BLaER1 (cell line): ENCODE measurements around the gene SULT1C4.

Experiments used
- H3K27ac ChIP-seq: shearing (Covaris generic); formaldehyde crosslinking; 2 replicates; pipeline ENCODE4 v1.8.1; 2022
- H3K27me3 ChIP-seq: shearing (Covaris generic); formaldehyde crosslinking; 2 replicates; pipeline ENCODE4 v1.8.1; 2022
- H3K36me3 ChIP-seq: shearing (Covaris generic); formaldehyde crosslinking; 2 replicates; pipeline ENCODE4 v1.8.1; 2022
- H3K4me1 ChIP-seq: shearing (Covaris generic); formaldehyde crosslinking; 2 replicates; pipeline ENCODE4 v1.8.1; 2022
- H3K4me2 ChIP-seq: shearing (Covaris generic); formaldehyde crosslinking; 2 replicates; pipeline ENCODE4 v1.8.1; 2022
- H3K4me3 ChIP-seq: shearing (Covaris generic); formaldehyde crosslinking; 2 replicates; pipeline ENCODE4 v1.8.1; 2022
- H3K9ac ChIP-seq: shearing (Covaris generic); formaldehyde crosslinking; 2 replicates; pipeline ENCODE4 v1.8.1; 2022
- H3K9me3 ChIP-seq: shearing (Covaris generic); formaldehyde crosslinking; 2 replicates; pipeline ENCODE4 v1.8.1; 2022
- H4K20me1 ChIP-seq: shearing (Covaris generic); formaldehyde crosslinking; 2 replicates; pipeline ENCODE4 v1.8.1; 2022
- Cebpa-rat ChIP-seq: shearing (Covaris generic); IDR thresholded peaks from 2 replicates; pipeline ENCODE4 v1.8.1; 2022

SULT1C4 gene

DNA sequence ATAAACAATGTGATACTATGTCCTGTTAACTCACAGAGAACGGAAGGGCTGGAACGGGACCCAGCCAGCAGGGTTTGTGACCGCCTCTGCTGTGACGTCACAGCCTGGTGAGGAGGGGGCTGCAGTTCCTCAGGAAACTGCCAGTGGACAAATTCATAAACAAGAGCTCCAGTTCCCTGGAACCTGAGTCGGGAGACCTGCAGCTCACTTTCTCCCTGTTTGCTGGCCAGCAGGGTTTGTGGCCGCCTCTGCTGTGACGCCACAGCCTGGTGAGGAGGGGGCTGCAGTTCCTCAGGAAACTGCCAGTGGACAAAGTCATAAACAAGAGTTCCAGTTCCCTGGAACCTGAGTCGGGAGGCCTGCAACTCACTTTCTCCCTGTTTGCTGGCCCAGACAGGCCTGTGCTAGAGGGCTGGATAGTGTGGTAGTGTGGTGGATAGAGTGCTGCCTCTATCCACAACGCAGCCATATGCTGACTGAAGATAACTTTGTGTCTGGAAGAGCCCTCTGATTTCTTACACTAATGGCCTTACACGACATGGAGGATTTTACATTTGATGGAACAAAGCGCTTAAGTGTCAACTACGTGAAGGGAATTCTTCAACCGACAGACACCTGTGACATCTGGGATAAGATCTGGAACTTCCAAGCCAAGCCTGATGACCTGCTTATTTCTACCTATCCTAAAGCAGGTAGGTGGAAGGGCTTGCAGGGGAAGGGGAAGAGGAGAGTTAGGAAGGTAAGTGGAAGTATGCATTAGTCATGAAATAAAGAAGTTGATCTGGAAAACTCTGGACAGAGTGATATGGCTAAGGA is at the start of gene SULT1C4:
Gene SULT1C4, plus strand, starts transcription at position 140 of the 816 bp plus-strand sequence. Its CDS starts 384 bp downstream, at position 524.
- no peaks in the 10 kb centered on the region for H3K9me3 ChIP-seq
- H3K4me3 ChIP-seq, result no peak within 1 kb of the TSS
- H3K36me3 ChIP-seq, result no peaks in the 10 kb centered on the region
- H3K27me3 ChIP-seq, result no peaks in the 10 kb centered on the region
- H3K9ac ChIP-seq, result no peak within 1 kb of the TSS
- H3K4me2 ChIP-seq, result no peak within 1 kb of the TSS
- no peaks in the 10 kb centered on the region for H4K20me1 ChIP-seq
- no peak for TF ChIP-seq Cebpa-rat
- no peak within 1 kb of the TSS for H3K27ac ChIP-seq
- H3K4me1 ChIP-seq, result no peaks in the 10 kb centered on the region

DNA sequence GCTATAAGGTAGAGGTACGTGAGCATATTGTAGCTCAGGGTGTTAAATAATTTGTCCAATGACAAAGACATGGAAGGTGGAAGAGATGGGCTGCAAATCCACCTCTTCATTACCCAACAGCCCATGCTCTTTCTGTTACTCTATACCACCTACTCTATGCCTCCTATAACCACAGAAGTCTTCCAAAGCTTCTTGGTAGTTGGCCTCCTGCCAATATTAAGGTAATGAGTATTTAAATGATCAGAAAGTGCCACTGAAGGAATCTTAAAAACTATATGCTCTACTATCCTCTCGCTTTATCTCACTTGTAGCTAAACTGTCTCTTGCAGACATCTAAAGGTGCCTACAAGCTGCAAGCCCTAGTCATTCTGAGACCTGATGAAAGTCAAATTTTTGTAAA is 48.0 kb upstream of the SULT1C4 start:
- Histone ChIP-seq H3K9me3 (0 out of 2 replicates have a peak, but pooled peaks cover 6% of the 10 kb centered on the region), H3K27me3 (no peaks in the 10 kb centered on the region), H3K27ac (no peak overlapping the region), H3K4me1 (peaks cover 24% of the 10 kb centered on the region), H3K9ac (no peak overlapping the region), H3K36me3 (no peaks in the 10 kb centered on the region), H3K4me3 (no peak overlapping the region), H4K20me1 (no peaks in the 10 kb centered on the region), H3K4me2 (peak overlapping the region; percentile 50; the same call in 1 of the 2 replicates)
- no peak for TF ChIP-seq Cebpa-rat

DNA sequence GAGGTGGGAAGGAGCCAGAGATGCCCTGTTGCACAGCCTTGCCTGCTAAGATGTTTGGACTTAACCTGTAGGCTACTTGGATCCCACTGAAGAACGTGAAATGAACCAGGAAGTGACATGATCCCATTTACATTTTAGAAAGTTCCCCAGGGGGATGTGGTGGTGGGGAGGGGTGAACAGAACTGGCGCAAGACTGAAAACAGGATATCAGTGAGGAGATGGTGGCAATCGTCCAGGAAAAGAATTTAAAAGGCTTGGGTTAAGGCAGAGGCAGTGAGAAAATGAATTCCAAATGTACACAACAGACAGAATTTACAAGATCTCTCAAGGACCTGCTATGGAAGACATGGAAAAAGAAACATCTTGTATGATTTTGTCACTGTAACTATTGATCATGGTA is 46.8 kb upstream of the SULT1C4 start:
- Histone ChIP-seq H4K20me1 (no peaks in the 10 kb centered on the region), H3K27ac (0 out of 2 replicates have a peak overlapping the region, but pooled peaks have one; percentile 1), H3K27me3 (no peaks in the 10 kb centered on the region), H3K9me3 (0 out of 2 replicates have a peak, but pooled peaks cover 6% of the 10 kb centered on the region), H3K9ac (no peak overlapping the region), H3K4me2 (peak overlapping the region; percentile 50), H3K4me3 (no peak overlapping the region), H3K4me1 (peaks cover 24% of the 10 kb centered on the region), H3K36me3 (no peaks in the 10 kb centered on the region)
- no peak for TF ChIP-seq Cebpa-rat

DNA sequence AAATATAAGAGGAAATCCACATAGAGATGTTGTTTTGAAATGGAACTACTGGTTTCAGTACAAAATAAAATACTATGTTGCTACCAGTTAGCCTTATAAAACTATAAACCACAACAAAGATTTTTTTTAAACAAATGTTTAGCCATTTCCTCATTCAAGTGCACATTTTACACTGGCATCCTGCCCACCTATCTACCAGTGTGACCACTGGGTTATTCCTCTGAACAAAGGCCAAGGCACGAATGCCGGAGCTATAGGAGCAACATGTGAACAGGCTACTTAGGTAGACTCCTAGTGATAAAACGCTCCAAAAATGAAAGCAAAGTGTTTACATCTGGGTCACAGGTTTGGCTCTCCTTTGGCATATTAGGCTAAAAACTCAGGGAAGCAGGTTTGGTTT is 31.8 kb upstream of the SULT1C4 start:
- H3K4me1 ChIP-seq, result no peaks in the 10 kb centered on the region
- H3K9ac ChIP-seq, result no peak overlapping the region
- no peaks in the 10 kb centered on the region for H4K20me1 ChIP-seq
- no peak overlapping the region for H3K4me3 ChIP-seq
- no peaks in the 10 kb centered on the region for H3K27me3 ChIP-seq
- no peak for TF ChIP-seq Cebpa-rat
- H3K36me3 ChIP-seq, result no peaks in the 10 kb centered on the region
- no peak overlapping the region for H3K27ac ChIP-seq
- H3K9me3 ChIP-seq, result peaks cover 12% of the 10 kb centered on the region; the same call in 1 of the 2 replicates
- no peak overlapping the region for H3K4me2 ChIP-seq

DNA sequence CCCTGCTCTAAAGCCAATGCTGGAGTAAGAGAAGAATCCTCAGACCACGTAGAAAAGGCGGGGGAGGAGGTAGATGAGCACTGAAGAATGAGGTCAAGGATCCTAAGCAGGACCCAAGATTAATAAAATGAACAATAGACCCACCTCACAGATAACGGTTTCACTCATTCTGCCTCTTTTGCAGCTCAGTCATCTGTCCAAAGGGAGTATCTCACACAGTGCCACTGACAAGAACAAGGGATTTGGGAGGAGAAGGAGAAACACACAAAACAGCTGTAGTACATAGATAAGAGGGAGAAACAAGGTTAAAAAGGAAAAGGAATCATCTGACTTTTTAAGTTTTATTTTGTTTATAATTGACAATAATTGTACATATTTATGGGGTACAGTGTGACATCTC is 30.9 kb upstream of the SULT1C4 start:
- Histone ChIP-seq H3K27ac (no peak overlapping the region), H3K4me2 (no peak overlapping the region), H3K9ac (no peak overlapping the region), H3K9me3 (peaks cover 12% of the 10 kb centered on the region; the same call in 1 of the 2 replicates), H3K4me1 (no peaks in the 10 kb centered on the region), H4K20me1 (no peaks in the 10 kb centered on the region), H3K27me3 (no peaks in the 10 kb centered on the region), H3K36me3 (no peaks in the 10 kb centered on the region), H3K4me3 (no peak overlapping the region)
- TF ChIP-seq Cebpa-rat, result no peak

DNA sequence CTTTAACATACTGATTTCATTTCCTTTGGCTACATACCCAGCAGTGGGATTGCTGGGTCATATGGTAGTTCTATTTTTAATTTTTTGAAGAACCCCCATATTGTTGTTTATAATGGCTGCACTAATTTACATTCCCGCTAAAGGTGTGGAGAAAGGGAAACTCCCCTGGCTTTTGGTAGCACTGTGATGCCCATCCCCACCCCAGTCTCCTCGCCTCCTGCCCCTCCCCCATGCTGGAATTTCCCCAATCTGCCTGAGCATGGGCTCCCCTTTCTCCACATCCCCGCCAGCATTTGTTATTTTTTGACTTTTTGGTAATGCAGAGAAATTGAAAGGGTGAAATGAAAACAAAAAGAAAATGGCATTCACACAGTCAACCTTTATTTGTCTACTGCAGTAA is 30.0 kb upstream of the SULT1C4 start:
- TF ChIP-seq Cebpa-rat, result no peak

DNA sequence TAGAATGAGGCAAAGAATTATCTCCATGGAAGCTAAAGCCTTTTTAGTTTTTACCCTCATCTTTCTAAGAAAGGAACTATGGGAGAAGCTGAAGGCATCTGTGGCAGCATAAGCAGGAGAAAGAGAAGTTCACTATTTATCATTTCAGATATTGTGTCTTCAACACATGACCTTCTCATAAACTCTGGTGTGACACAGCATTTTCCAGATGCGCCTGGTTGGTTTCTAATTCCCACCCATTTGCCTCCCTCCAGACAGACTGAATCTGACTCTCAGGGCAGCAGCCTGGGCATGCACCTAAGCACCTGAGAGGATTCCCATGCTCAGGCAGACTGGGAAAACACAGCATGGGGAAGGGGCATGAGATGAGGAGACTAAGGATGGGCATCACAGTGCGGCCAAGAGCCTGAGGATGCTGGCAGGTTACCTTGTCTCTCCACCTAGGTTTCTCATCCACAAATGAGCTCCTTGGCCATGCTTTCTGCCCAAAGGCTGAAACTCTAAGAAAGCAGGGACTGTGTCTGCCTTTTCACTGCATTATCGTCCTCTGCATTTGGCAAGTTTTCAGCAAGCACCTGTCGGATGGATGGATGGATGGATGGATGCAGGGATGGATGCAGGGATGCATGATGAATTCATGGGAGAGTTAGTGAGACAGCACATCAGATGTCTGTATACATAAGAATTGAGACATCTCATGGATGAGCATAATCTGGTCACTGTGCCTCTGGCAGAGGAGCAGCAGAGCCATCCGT is 28.8 kb upstream of the SULT1C4 start:
- peaks cover 5% of the 10 kb centered on the region; the same call in 1 of the 2 replicates for H3K4me1 ChIP-seq
- H3K27me3 ChIP-seq, result no peaks in the 10 kb centered on the region
- H4K20me1 ChIP-seq, result no peaks in the 10 kb centered on the region
- TF ChIP-seq Cebpa-rat, result no peak
- H3K9ac ChIP-seq, result no peak overlapping the region
- H3K9me3 ChIP-seq, result peaks cover 12% of the 10 kb centered on the region; the same call in 1 of the 2 replicates
- H3K4me3 ChIP-seq, result no peak overlapping the region
- H3K36me3 ChIP-seq, result no peaks in the 10 kb centered on the region
- H3K4me2 ChIP-seq, result no peak overlapping the region
- no peak overlapping the region for H3K27ac ChIP-seq

More for the DNA sequence above, 30.0 kb upstream of the SULT1C4 start:
- Histone ChIP-seq H3K9ac (no peak overlapping the region), H3K4me1 (peaks cover 5% of the 10 kb centered on the region; the same call in 1 of the 2 replicates), H3K27me3 (no peaks in the 10 kb centered on the region), H3K9me3 (peaks cover 12% of the 10 kb centered on the region; the same call in 1 of the 2 replicates), H3K4me3 (no peak overlapping the region), H3K4me2 (no peak overlapping the region), H4K20me1 (no peaks in the 10 kb centered on the region), H3K27ac (no peak overlapping the region), H3K36me3 (no peaks in the 10 kb centered on the region)

DNA sequence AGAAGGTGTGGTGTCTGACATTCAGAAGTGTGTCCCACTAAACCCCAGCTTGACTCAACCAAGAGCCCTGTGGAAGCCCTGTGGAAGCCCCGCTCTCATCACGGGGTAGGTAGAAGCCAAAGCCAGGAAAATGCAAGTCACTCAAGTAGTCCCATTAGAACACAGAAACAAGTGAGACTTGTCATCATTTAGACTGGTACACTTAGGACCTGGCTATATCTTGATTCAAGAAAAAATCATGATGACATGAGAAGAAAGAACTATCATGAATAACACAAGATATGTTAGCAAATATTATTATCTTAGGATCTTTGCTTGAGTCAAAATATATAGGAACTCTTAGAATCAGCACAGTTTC is 28.2 kb upstream of the SULT1C4 start:
- Histone ChIP-seq H3K27ac (no peak overlapping the region), H3K4me3 (no peak overlapping the region), H3K4me1 (peaks cover 5% of the 10 kb centered on the region; the same call in 1 of the 2 replicates), H3K9ac (no peak overlapping the region), H3K9me3 (peaks cover 10% of the 10 kb centered on the region; the same call in 1 of the 2 replicates), H3K4me2 (no peak overlapping the region), H4K20me1 (no peaks in the 10 kb centered on the region), H3K36me3 (no peaks in the 10 kb centered on the region), H3K27me3 (no peaks in the 10 kb centered on the region)
- TF ChIP-seq Cebpa-rat, result no peak

DNA sequence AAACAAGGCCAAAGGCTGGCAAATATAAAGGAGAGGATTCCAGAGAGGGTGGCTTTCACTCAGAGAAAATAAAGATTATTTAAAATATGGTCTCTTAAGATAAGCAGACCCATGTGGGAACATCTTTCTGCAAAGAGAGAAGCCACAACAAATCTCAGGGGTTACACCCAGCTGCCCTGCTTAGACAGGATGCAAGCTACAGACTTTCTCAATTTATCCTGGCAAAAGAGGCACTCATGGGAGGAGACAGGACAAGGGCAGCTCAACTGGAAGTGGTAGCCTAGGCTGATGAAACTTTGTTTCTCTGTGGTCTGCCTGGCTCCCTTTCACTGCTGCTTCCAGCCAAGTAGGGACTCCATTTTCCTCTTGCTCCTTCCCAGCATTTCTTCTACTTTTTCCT is 25.9 kb upstream of the SULT1C4 start:
- H3K4me1 ChIP-seq, result peaks cover 5% of the 10 kb centered on the region; the same call in 1 of the 2 replicates
- no peak overlapping the region for H3K27ac ChIP-seq
- no peak overlapping the region for H3K4me3 ChIP-seq
- H3K9ac ChIP-seq, result no peak overlapping the region
- H3K36me3 ChIP-seq, result no peaks in the 10 kb centered on the region
- H4K20me1 ChIP-seq, result no peaks in the 10 kb centered on the region
- H3K27me3 ChIP-seq, result no peaks in the 10 kb centered on the region
- no peak for TF ChIP-seq Cebpa-rat
- no peak overlapping the region; the same call in 1 of the 2 replicates for H3K4me2 ChIP-seq
- no peaks in the 10 kb centered on the region for H3K9me3 ChIP-seq

DNA sequence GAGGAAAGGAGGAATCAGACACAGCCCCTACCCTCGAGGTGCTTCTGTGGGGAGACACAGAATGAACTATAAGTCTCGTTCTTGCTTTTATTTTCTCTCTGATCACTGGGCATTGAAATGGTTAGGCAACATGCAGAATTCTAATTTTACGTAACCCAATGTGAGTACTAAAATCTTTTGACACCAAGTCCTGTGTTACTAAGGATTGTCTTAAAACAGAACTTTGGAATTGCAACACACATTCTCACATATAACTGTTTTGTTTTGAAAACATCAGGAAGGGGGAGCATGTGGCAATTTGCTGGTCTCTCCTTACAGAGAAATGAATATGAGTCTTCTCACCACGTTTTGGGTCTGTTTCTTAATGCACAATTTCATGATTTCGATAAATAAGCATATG is 23.6 kb upstream of the SULT1C4 start:
- Histone ChIP-seq H3K27ac (no peak overlapping the region), H3K4me2 (no peak overlapping the region), H4K20me1 (no peaks in the 10 kb centered on the region), H3K36me3 (no peaks in the 10 kb centered on the region), H3K27me3 (no peaks in the 10 kb centered on the region), H3K4me3 (no peak overlapping the region), H3K9ac (no peak overlapping the region), H3K4me1 (peaks cover 5% of the 10 kb centered on the region; the same call in 1 of the 2 replicates), H3K9me3 (no peaks in the 10 kb centered on the region)
- TF ChIP-seq Cebpa-rat, result no peak
